K562 (cell line): ENCODE data around the gene DAAM1. TPM values are rescaled to one million over a fixed set of nuclear protein-coding genes. Genes with fewer than 3 reads are reported as not detected.

ENCODE experiments used
- ATAC-seq: fragments of 200-7000 bp; cut with Tn5 transposase; 3 replicates; pipeline ENCODE4 v1.9.1; 2020; ENCODE audit warnings: moderate library complexity
- BruUV-seq: library from RNA; stranded (reverse); fragments of 400-500 nt; replicated peaks from 2 replicates; lab custom pipeline; 2021; lab: Mats Ljungman, UMichigan
- CTCF ChIA-PET: fragments of 300-600 bp; formaldehyde crosslinking; extraction: SDS; loops from one replicate; lab custom pipeline; 2021; ENCODE audit warnings: low intra/inter-chr PET ratio; lab: Yijun Ruan, JAX
- POLR2A ChIA-PET: fragments of 300-600, 350-650 bp; sonication (Branson Sonifier 250); formaldehyde crosslinking; extraction: SDS; loops from one replicate; lab custom pipeline; 2021; ENCODE audit warnings: antibody characterized with exemption, inconsistent platforms; lab: Yijun Ruan, JAX
- DNase-seq, 4 experiments: peaks; one replicate each; pipeline versions ENCODE4 v3.0.0 to v3.0.0-alpha.2; 2011 to 2018; ENCODE audit warnings: low spot score in 3 of 4, mixed read lengths in 3 of 4; ENCODE audit errors: extremely low read depth in 1 of 4
- FAIRE-seq: peaks from 2 replicates; lab custom pipeline; 2011; peaks lifted over from hg19 to GRCh38; lab: Jason Lieb, UNC
- H2AFZ ChIP-seq: 2 replicates; pipeline ENCODE4 v1.6.0; 2011; ENCODE audit warnings: low read depth, low read length, control low read depth, inconsistent platforms
- H3K27ac ChIP-seq: fragments of 200-600 bp; 3 replicates; pipeline ENCODE4 v1.8.0; 2011; ENCODE audit warnings: low read depth, mild to moderate bottlenecking, control low read depth, inconsistent platforms, low read length, moderate library complexity, mixed read lengths; ENCODE audit errors: extremely low read depth
- H3K27me3 ChIP-seq, 2 experiments: fragments of 300-600 bp in 1 of 2; 2 replicates in 1 of 2; 3 replicates in 1 of 2; pipeline versions ENCODE4 v1.6.0 to v1.8.0; 2011; ENCODE audit warnings: inconsistent platforms in 2 of 2, low read length in 2 of 2, mild to moderate bottlenecking in 1 of 2, mixed read lengths in 1 of 2, moderate library complexity in 1 of 2; ENCODE audit not compliant: control insufficient read depth in 2 of 2, insufficient read depth in 2 of 2
- H3K36me3 ChIP-seq: fragments of 300-600 bp; 3 replicates; pipeline ENCODE4 v1.8.0; 2011; ENCODE audit warnings: mild to moderate bottlenecking, low read length, inconsistent platforms; ENCODE audit not compliant: control insufficient read depth, insufficient read depth
- H3K4me1 ChIP-seq, 2 experiments: fragments of 200-600 bp in 1 of 2; replicated peaks in 1 of 2; 2 replicates in 1 of 2; 3 replicates in 1 of 2; pipeline versions ENCODE4 v1.5.1 to v1.8.0; 2011; ENCODE audit warnings: inconsistent platforms in 2 of 2, low read length in 2 of 2, mild to moderate bottlenecking in 1 of 2, mixed read lengths in 1 of 2, moderate library complexity in 1 of 2; ENCODE audit not compliant: control insufficient read depth in 2 of 2, insufficient read depth in 2 of 2
- H3K4me2 ChIP-seq: 2 replicates; pipeline ENCODE4 v1.6.1; 2011; ENCODE audit warnings: low read length, control low read depth, inconsistent platforms, mixed read lengths; ENCODE audit not compliant: insufficient read depth
- H3K4me3 ChIP-seq: fragments of 200-600 bp; sonication (generic), shearing (Covaris generic); 2 replicates; pipeline ENCODE4 v1.5.1; 2016; ENCODE audit warnings: control low read depth, inconsistent platforms
- H3K79me2 ChIP-seq: fragments of 200-600 bp; 3 replicates; pipeline ENCODE4 v1.8.0; 2011; ENCODE audit warnings: low read length, inconsistent platforms; ENCODE audit not compliant: control insufficient read depth, insufficient read depth
- H3K9ac ChIP-seq, 2 experiments: 2 replicates each; pipeline versions ENCODE4 v1.6.0 to v1.6.1; 2011; ENCODE audit warnings: low read depth in 2 of 2, low read length in 2 of 2, control low read depth in 1 of 2, inconsistent platforms in 1 of 2, mild to moderate bottlenecking in 1 of 2, mixed read lengths in 1 of 2; ENCODE audit not compliant: insufficient read depth in 1 of 2
- H3K9me1 ChIP-seq: one replicate; pipeline ENCODE4 v1.6.0; 2011; ENCODE audit warnings: inconsistent platforms, mild to moderate bottlenecking, low read length, moderate library complexity; ENCODE audit not compliant: control insufficient read depth, insufficient read depth
- H3K9me3 ChIP-seq: replicated peaks from 2 replicates; pipeline ENCODE4 v1.5.1; 2011; ENCODE audit warnings: low read depth, low read length, inconsistent platforms; ENCODE audit not compliant: control insufficient read depth, insufficient read depth
- H4K20me1 ChIP-seq: replicated peaks from 2 replicates; pipeline ENCODE4 v1.6.1; 2011; ENCODE audit warnings: low read length, inconsistent platforms, mixed read lengths; ENCODE audit not compliant: control insufficient read depth, insufficient read depth
- FOS ChIP-seq: IDR thresholded peaks from 3 replicates; pipeline ENCODE4 v1.6.1; 2011; ENCODE audit not compliant: insufficient read length; ENCODE audit errors: extremely low read depth
- WGBS: fragments of 100-300 bp; shearing (Covaris generic); methylation state at CpG from one replicate; pipeline ENCODE4 v1.1.6; 2016; ENCODE audit warnings: low coverage, mixed read lengths; ENCODE audit not compliant: insufficient coverage; ENCODE audit errors: missing lambda C conversion rate; 5-methylcytosine and 5-hydroxymethylcytosine counted together
- in situ Hi-C: fragments of 300-500 bp; cut with MboI; formaldehyde crosslinking; loops from 4 replicates; pipeline ENCODE4 v1.15.0; 2018; ENCODE audit warnings: inconsistent platforms, mixed read lengths
- intact Hi-C: fragments of 100-400 bp; cut with micrococcal nuclease; formaldehyde crosslinking; loops from 2 replicates; pipeline ENCODE4 v1.14.2; 2022
- polyA plus RNA-seq, 8 experiments: library from polyadenylated mRNA; depleted of rRNA in 4 of 8; stranded (reverse) in 5 of 8; unstranded in 3 of 8; fragments of >200 nt; fragmentation: Nextera tagmentation in 2 of 8; fragmentation: Illumina TruSeq in 1 of 8; extraction: Ambion mirVana in 2 of 8; extraction: Trizol in 1 of 8; gene quantifications; 2 replicates each; pipeline versions ENCODE4 v1.2.1 to v1.2.3, GENCODE V29; 2011 to 2014; ENCODE audit warnings: inconsistent platforms in 1 of 8, missing spikeins in 1 of 8
- total RNA-seq, 7 experiments: library from RNA; depleted of rRNA in 6 of 7; stranded (reverse); fragments of >200 nt in 6 of 7; fragmentation: Illumina TruSeq in 2 of 7; extraction: Trizol in 2 of 7; gene quantifications; 2 replicates each; pipeline versions ENCODE4 v1.2.1 to v1.2.3, GENCODE V29; 2011 to 2021; ENCODE audit warnings: low replicate concordance in 1 of 7
- TF ChIP-seq, protein P1 (sequence below): fragments of 250-450 bp; sonication (Bioruptor Pico); IDR thresholded peaks from 2 replicates; pipeline ENCODE4 v1.8.0; 2021; ENCODE audit warnings: borderline replicate concordance, mild to moderate bottlenecking, moderate library complexity; ENCODE audit not compliant: poor library complexity, severe bottlenecking

DAAM1 gene
- total and polyA plus RNA-seq, 9 of the 15 experiments (the other 6 are each of a cell fraction or from before 2014, with no cell fraction given), result 3.6 to 11.6 (median 6.7) TPM

DNA sequence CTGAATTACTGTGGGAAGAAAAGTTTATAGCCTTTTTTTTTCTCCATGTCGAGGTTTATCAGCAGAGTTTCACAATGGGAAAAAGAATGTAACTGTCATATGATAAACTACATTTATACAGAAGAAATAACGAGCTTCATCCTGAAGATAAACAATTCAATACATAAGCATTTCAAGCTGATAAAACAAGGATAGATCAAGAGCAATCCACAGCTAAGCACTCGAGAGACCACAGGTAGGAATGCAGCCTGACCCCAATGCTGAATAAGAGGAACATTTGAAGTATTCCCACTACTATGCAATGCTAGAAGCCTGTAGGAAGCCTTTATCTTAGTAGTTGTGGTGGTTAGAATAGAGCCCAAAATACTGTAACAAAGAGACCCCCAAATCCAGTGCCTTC lies 32.6 kb upstream of the DAAM1 start:
- no peak for DNase-seq
- BruUV-seq, result no TSS peak
- no peak overlapping the region for H3K4me2 ChIP-seq
- no peak overlapping the region for H3K4me3 ChIP-seq
- H2AFZ ChIP-seq, result no peak overlapping the region
- no peaks in the 10 kb centered on the region for H3K9me3 ChIP-seq
- H3K79me2 ChIP-seq, result no peaks in the 10 kb centered on the region
- no peak overlapping the region for H3K9ac ChIP-seq
- H3K4me1 ChIP-seq, result no peaks in the 10 kb centered on the region
- H3K27me3 ChIP-seq, result peaks cover 0 to 2% of the 10 kb centered on the region in 2 experiments; a peak in 3 of 5 replicates
- no peaks in the 10 kb centered on the region for H4K20me1 ChIP-seq
- in situ Hi-C loops (no loop called here), intact Hi-C loops (loop anchor here (10.0 kb wide), 1 partner anchor 89 kb away; no protein-coding TSS in a partner anchor)
- no peak for FAIRE-seq
- WGBS, result 0% methylated on average over 3 of the region's 3 CpGs
- no peaks in the 10 kb centered on the region for H3K36me3 ChIP-seq
- TF ChIP-seq FOS, result no peak
- ChIA-PET CTCF (no interaction called here), POLR2A (no interaction called here)
- H3K9me1 ChIP-seq, result no peaks in the 10 kb centered on the region
- ATAC-seq, result no peak
- no peak overlapping the region for H3K27ac ChIP-seq

GRCh38 chr14:59159169-59159568 lies 29.3 kb upstream of the DAAM1 start:
- WGBS, result 0% methylated on average over 1 of the region's 1 CpG
- intact Hi-C loops (loop anchor here (10.0 kb wide), 1 partner anchor 86 kb away; no protein-coding TSS in a partner anchor), in situ Hi-C loops (no loop called here)
- Histone ChIP-seq H3K27me3 (peaks cover 4 to 9% of the 10 kb centered on the region in 2 experiments; a peak in 3 of 5 replicates), H3K27ac (no peak overlapping the region), H3K9ac (no peak overlapping the region), H3K4me1 (no peaks in the 10 kb centered on the region), H2AFZ (no peak overlapping the region), H3K36me3 (no peaks in the 10 kb centered on the region), H3K4me3 (no peak overlapping the region), H3K4me2 (no peak overlapping the region), H3K9me3 (no peaks in the 10 kb centered on the region), H3K9me1 (no peaks in the 10 kb centered on the region), H3K79me2 (no peaks in the 10 kb centered on the region), H4K20me1 (no peaks in the 10 kb centered on the region)
- no peak for DNase-seq
- ATAC-seq, result no peak
- ChIA-PET POLR2A (no interaction called here), CTCF (no interaction called here)
- TF ChIP-seq, protein P1, sequence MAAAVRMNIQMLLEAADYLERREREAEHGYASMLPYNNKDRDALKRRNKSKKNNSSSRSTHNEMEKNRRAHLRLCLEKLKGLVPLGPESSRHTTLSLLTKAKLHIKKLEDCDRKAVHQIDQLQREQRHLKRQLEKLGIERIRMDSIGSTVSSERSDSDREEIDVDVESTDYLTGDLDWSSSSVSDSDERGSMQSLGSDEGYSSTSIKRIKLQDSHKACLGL (CRISPR knock-in tag), result no peak
- no TSS peak for BruUV-seq
- no peak for FAIRE-seq
